Activated CD4-positive, alpha-beta memory T cell treated with anti-CD3 and anti-CD28 coated beads for 36 hours (primary cell): ENCODE measurements around the gene EEF1E1. TPM values are rescaled to one million over a fixed set of nuclear protein-coding genes. Genes with fewer than 3 reads are reported as not detected.

Experiments
- CTCF ChIA-PET: fragments of 350-600 bp; sonication (Branson Sonifier 250); formaldehyde crosslinking; loops from one replicate; lab custom pipeline; 2021; ENCODE audit warnings: antibody characterized with exemption, inconsistent platforms; lab: Charles Lee
- POLR2A ChIA-PET: fragments of 350-600 bp; sonication (Branson Sonifier 250); formaldehyde crosslinking; loops from one replicate; lab custom pipeline; 2021; ENCODE audit warnings: antibody characterized with exemption; lab: Charles Lee
- DNase-seq: peaks from one replicate; pipeline ENCODE4 v3.0.0-alpha.2; 2020
- H3K27ac Mint-ChIP-seq: one replicate; pipeline ENCODE4 v1.8.0; 2021; ENCODE audit warnings: mixed read lengths
- H3K27me3 Mint-ChIP-seq: one replicate; pipeline ENCODE4 v1.8.0; 2021; ENCODE audit warnings: mixed read lengths
- H3K36me3 Mint-ChIP-seq: one replicate; pipeline ENCODE4 v1.8.0; 2021; ENCODE audit warnings: mixed read lengths
- H3K4me1 Mint-ChIP-seq: one replicate; pipeline ENCODE4 v1.8.0; 2021; ENCODE audit warnings: low read depth, mixed read lengths
- H3K4me3 Mint-ChIP-seq: one replicate; pipeline ENCODE4 v1.8.0; 2021; ENCODE audit warnings: mild to moderate bottlenecking, mixed read lengths
- H3K9me3 Mint-ChIP-seq: one replicate; pipeline ENCODE4 v1.8.0; 2021; ENCODE audit warnings: mixed read lengths
- intact Hi-C: fragments of 100-400 bp; cut with micrococcal nuclease; formaldehyde crosslinking; loops from one replicate; pipeline ENCODE4 v1.15.1; 2023
- total RNA-seq, 2 experiments: library from RNA; stranded (reverse); gene quantifications; one replicate each; pipeline ENCODE4 v1.2.3, GENCODE V29; 2021

The EEF1E1 gene
- total RNA-seq, 2 experiments from 2014 or later, result 60.9 to 62.5 TPM

DNA sequence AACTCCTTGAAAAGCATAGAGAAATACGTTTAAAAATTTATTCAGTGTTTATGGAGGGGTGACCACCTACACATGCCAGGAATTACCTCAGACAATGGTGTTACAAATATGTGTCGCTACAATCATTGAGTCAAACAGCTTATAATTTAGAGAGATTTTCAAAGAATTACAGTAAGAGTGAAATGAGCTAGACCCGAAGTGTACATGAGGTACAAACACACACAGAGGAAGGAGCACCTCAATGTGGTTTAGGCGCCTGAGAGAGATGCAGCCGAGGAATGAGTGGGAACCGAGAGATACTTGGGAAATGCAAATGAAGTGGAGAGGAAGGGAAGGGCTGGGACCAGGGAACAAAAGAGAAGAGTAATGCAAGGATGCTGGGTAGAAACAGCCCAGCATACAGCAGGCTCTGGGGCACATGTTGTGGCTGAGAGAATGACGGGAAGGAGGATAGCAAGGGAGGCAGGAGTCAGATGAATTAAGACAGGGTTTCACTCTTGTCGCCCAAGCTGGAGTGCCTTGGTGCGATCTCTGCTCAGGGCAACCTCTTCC is 15.5 kb downstream of the EEF1E1 start:
- Mint-ChIP-seq H3K9me3 (peaks cover 2% of the 10 kb centered on the region), H3K27me3 (no peaks in the 10 kb centered on the region), H3K4me3 (no peak overlapping the region), H3K4me1 (peaks cover 27% of the 10 kb centered on the region), H3K27ac (peak overlapping the region; percentile 49), H3K36me3 (peaks cover 58% of the 10 kb centered on the region)
- peak; percentile 38 for DNase-seq
- intact Hi-C loops, result loop anchor here (1.0 kb wide), 1 partner anchor 23 kb away; the partner anchor contains the start of gene BLOC1S5
- ChIA-PET POLR2A (interaction anchor here (0.6 kb wide), 1 partner anchor 22 kb away, joined by 3 read pairs; no protein-coding TSS in a partner anchor), CTCF (no interaction called here)

GRCh38 chr6:8085053-8085511 is 17.3 kb downstream of the EEF1E1 start:
- intact Hi-C loops, result no loop called here
- H3K27ac Mint-ChIP-seq, result no peak overlapping the region
- H3K9me3 Mint-ChIP-seq, result peaks cover 2% of the 10 kb centered on the region
- ChIA-PET CTCF (interaction anchor here (1.0 kb wide), 1 partner anchor 134 kb away, joined by 4 read pairs; no protein-coding TSS in a partner anchor), POLR2A (interaction anchor here (0.8 kb wide), 2 partner anchors 17 to 28 kb away, joined by 3 to 4 read pairs; partner anchors contain the start of gene EEF1E1)
- no peak overlapping the region for H3K4me3 Mint-ChIP-seq
- DNase-seq, result no peak
- H3K27me3 Mint-ChIP-seq, result no peaks in the 10 kb centered on the region
- peaks cover 54% of the 10 kb centered on the region for H3K36me3 Mint-ChIP-seq
- H3K4me1 Mint-ChIP-seq, result peaks cover 33% of the 10 kb centered on the region

DNA sequence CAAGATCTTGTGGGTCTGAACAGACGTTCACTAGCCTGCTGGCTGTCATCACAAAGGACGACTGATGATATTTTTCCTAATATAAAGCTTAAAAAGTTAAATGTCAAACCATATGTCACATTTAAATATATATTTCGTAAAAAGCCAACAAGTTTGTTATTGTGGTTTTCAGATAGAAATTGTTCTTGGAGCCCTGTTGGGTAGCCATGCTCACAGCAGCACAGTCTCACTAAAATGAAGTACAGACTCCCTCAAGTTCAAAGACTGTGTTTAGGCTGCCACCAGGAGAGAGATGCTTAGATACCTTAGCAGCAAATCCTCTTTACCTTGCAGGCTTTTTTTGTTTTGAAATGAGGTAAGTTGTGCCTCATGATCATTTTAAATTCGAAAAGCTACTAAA is 17.8 kb downstream of the EEF1E1 start:
- H3K27me3 Mint-ChIP-seq, result no peaks in the 10 kb centered on the region
- H3K4me3 Mint-ChIP-seq, result no peak overlapping the region
- intact Hi-C loops, result no loop called here
- ChIA-PET CTCF (interaction anchor here (0.6 to 1.0 kb wide), 2 partner anchors 135 to 900 kb away, joined by 3 to 4 read pairs; no protein-coding TSS in a partner anchor), POLR2A (interaction anchor here (0.8 kb wide), 1 partner anchor 28 kb away, joined by 3 read pairs; no protein-coding TSS in a partner anchor)
- peaks cover 36% of the 10 kb centered on the region for H3K4me1 Mint-ChIP-seq
- no peak for DNase-seq
- peaks cover 57% of the 10 kb centered on the region for H3K36me3 Mint-ChIP-seq
- H3K9me3 Mint-ChIP-seq, result peaks cover 2% of the 10 kb centered on the region
- no peak overlapping the region for H3K27ac Mint-ChIP-seq

GRCh38 chr6:8082954-8083858 is 19.1 kb downstream of the EEF1E1 start:
- H3K4me1 Mint-ChIP-seq, result peaks cover 40% of the 10 kb centered on the region
- peak overlapping the region; percentile 9 for H3K27ac Mint-ChIP-seq
- intact Hi-C loops, result no loop called here
- POLR2A ChIA-PET, result no interaction called here
- H3K27me3 Mint-ChIP-seq, result no peaks in the 10 kb centered on the region
- DNase-seq, result no peak
- peaks cover 2% of the 10 kb centered on the region for H3K9me3 Mint-ChIP-seq
- peaks cover 47% of the 10 kb centered on the region for H3K36me3 Mint-ChIP-seq
- CTCF ChIA-PET, result no interaction called here
- no peak overlapping the region for H3K4me3 Mint-ChIP-seq

GRCh38 chr6:8082572-8082953 is 19.8 kb downstream of the EEF1E1 start:
- ChIA-PET CTCF (no interaction called here), POLR2A (no interaction called here)
- Mint-ChIP-seq H3K4me1 (peaks cover 41% of the 10 kb centered on the region), H3K36me3 (peaks cover 42% of the 10 kb centered on the region), H3K4me3 (no peak overlapping the region), H3K27me3 (no peaks in the 10 kb centered on the region), H3K27ac (no peak overlapping the region), H3K9me3 (no peaks in the 10 kb centered on the region)
- no peak for DNase-seq
- intact Hi-C loops, result no loop called here

GRCh38 chr6:8080362-8081151 is 21.8 kb downstream of the EEF1E1 start:
- intact Hi-C loops, result no loop called here
- Mint-ChIP-seq H3K27me3 (no peaks in the 10 kb centered on the region), H3K4me1 (peaks cover 28% of the 10 kb centered on the region), H3K9me3 (no peaks in the 10 kb centered on the region), H3K27ac (no peak overlapping the region), H3K36me3 (peaks cover 34% of the 10 kb centered on the region), H3K4me3 (no peak overlapping the region)
- ChIA-PET POLR2A (no interaction called here), CTCF (interaction anchor here (0.8 to 1.3 kb wide), 2 partner anchors 14 to 59 kb away, joined by 3 read pairs; no protein-coding TSS in a partner anchor)
- DNase-seq, result no peak

GRCh38 chr6:8079126-8079525 is 23.2 kb downstream of the EEF1E1 start:
- ChIA-PET CTCF (interaction anchor here (1.3 kb wide), 1 partner anchor 13 kb away, joined by 3 read pairs; no protein-coding TSS in a partner anchor), POLR2A (no interaction called here)
- Mint-ChIP-seq H3K36me3 (peaks cover 36% of the 10 kb centered on the region), H3K27me3 (no peaks in the 10 kb centered on the region), H3K27ac (no peak overlapping the region), H3K4me1 (peaks cover 28% of the 10 kb centered on the region), H3K4me3 (no peak overlapping the region), H3K9me3 (no peaks in the 10 kb centered on the region)
- intact Hi-C loops, result no loop called here
- DNase-seq, result no peak

- Mint-ChIP-seq H3K36me3 (peaks cover 30% of the 10 kb centered on the region), H3K4me3 (no peak overlapping the region), H3K4me1 (peaks cover 20% of the 10 kb centered on the region), H3K27ac (no peak overlapping the region), H3K9me3 (no peaks in the 10 kb centered on the region), H3K27me3 (no peaks in the 10 kb centered on the region)
- CTCF ChIA-PET, result no interaction called here
- intact Hi-C loops, result no loop called here
- DNase-seq, result no peak
- POLR2A ChIA-PET, result no interaction called here
Measured at GRCh38 chr6:8077991-8078390, 24.4 kb downstream of the EEF1E1 start.

- intact Hi-C loops, result no loop called here
- no peak for DNase-seq
- Mint-ChIP-seq H3K27me3 (no peaks in the 10 kb centered on the region), H3K27ac (no peak overlapping the region), H3K9me3 (no peaks in the 10 kb centered on the region), H3K36me3 (peaks cover 20% of the 10 kb centered on the region), H3K4me1 (peaks cover 13% of the 10 kb centered on the region), H3K4me3 (no peak overlapping the region)
- ChIA-PET CTCF (no interaction called here), POLR2A (no interaction called here)
Measured at GRCh38 chr6:8075704-8076103, 26.6 kb downstream of the EEF1E1 start.

GRCh38 chr6:8075185-8075584 is 27.2 kb downstream of the EEF1E1 start:
- no peaks in the 10 kb centered on the region for H3K9me3 Mint-ChIP-seq
- intact Hi-C loops, result no loop called here
- H3K27ac Mint-ChIP-seq, result no peak overlapping the region
- CTCF ChIA-PET, result no interaction called here
- H3K4me1 Mint-ChIP-seq, result peaks cover 10% of the 10 kb centered on the region
- no peak overlapping the region for H3K4me3 Mint-ChIP-seq
- H3K36me3 Mint-ChIP-seq, result peaks cover 17% of the 10 kb centered on the region
- DNase-seq, result no peak
- no peaks in the 10 kb centered on the region for H3K27me3 Mint-ChIP-seq
- POLR2A ChIA-PET, result no interaction called here

DNA sequence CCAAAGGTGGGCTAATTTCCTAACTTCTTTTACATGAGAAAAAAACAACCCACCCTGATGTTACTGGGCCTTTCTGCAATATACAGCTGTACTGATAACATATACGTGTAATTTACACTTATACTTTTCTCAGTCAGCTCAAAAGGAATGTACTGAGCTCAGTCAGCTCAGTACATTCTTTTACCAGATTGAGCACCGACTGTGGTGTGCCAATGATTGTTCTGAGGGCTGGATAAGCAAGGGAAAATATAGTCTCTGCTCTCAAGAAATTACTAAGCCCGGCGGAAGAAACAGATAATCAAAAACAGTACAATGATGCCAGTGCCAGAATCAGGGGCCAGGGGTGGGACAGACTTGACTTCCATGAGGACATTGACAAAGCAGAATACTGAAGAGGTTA is 28.1 kb downstream of the EEF1E1 start:
- ChIA-PET POLR2A (interaction anchor here (0.9 kb wide), 1 partner anchor 10 kb away, joined by 3 read pairs; the partner anchor contains the start of gene BLOC1S5), CTCF (interaction anchor here (1.0 kb wide), 1 partner anchor 145 kb away, joined by 3 read pairs; no protein-coding TSS in a partner anchor)
- peaks cover 5% of the 10 kb centered on the region for H3K4me1 Mint-ChIP-seq
- no peak overlapping the region for H3K4me3 Mint-ChIP-seq
- no peaks in the 10 kb centered on the region for H3K27me3 Mint-ChIP-seq
- intact Hi-C loops, result no loop called here
- H3K9me3 Mint-ChIP-seq, result no peaks in the 10 kb centered on the region
- peaks cover 11% of the 10 kb centered on the region for H3K36me3 Mint-ChIP-seq
- no peak for DNase-seq
- H3K27ac Mint-ChIP-seq, result no peak overlapping the region
